ENCODE data around the gene SLCO2B1. TPM values are rescaled to one million over a fixed set of nuclear protein-coding genes. Genes with fewer than 3 reads are reported as not detected.
A peak's percentile ranks its signal among the peaks of the same experiment; 100 is the strongest.

Gene SLCO2B1
- total and polyA plus RNA-seq, 12 donors, result 5.8 to 234 (median 122) TPM

DNA sequence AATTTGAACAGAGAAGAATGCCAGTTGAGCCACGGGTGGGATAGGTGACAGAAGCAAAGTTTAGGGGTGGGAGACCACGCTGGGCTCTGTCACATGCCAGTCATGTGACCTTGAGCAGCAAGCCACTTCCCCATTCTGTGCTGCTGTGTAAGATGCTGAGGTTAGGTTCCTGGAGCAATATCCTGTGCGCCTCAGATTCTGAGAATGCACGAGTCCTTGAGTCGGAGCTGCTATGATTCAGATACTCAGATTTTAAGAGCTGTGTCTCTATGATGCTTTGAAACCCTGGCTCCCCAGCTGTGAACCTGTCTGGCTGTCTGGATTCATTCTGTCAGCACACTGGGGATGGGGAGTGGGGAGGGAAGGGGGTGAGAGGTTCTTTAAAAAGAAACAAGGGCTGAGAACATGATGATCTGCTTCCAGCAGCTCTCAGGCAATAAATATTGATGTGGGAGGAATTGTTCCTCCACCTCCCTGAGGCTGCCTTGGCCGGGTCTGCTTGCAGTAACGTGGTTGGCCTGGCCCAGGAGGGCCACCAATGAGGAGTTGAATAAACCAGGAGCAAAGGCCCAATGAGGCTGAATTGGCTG lies 24.0 kb downstream of the SLCO2B1 start:
- peaks cover 0 to 13% of the 10 kb centered on the region in 2 donors for H3K36me3 ChIP-seq (replicated peaks in 1 of 2)
- WGBS, 4 donors, result 20 to 35% (median 31%) methylated on average over 7 of the region's 7 CpGs
- no peak for TF ChIP-seq POLR2A (IDR thresholded peaks at IDR 0.05)
- TF ChIP-seq, protein P1, sequence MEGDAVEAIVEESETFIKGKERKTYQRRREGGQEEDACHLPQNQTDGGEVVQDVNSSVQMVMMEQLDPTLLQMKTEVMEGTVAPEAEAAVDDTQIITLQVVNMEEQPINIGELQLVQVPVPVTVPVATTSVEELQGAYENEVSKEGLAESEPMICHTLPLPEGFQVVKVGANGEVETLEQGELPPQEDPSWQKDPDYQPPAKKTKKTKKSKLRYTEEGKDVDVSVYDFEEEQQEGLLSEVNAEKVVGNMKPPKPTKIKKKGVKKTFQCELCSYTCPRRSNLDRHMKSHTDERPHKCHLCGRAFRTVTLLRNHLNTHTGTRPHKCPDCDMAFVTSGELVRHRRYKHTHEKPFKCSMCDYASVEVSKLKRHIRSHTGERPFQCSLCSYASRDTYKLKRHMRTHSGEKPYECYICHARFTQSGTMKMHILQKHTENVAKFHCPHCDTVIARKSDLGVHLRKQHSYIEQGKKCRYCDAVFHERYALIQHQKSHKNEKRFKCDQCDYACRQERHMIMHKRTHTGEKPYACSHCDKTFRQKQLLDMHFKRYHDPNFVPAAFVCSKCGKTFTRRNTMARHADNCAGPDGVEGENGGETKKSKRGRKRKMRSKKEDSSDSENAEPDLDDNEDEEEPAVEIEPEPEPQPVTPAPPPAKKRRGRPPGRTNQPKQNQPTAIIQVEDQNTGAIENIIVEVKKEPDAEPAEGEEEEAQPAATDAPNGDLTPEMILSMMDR (IDR thresholded peaks at IDR 0.05), result no peak
- DNase-seq, result peak in 5 of 7 donors; percentile 50 to 84 (median 60)
- peaks cover 5 to 22% of the 10 kb centered on the region in 2 donors for H3K4me1 ChIP-seq (replicated peaks in 1 of 2)
- intact Hi-C loops (cut with DNase I), result no loop called here
- H3K4me3 ChIP-seq, result no peak overlapping the region
- peak overlapping the region; percentile 32 to 88 (median 63) for H3K27ac ChIP-seq
- H3K9me3 ChIP-seq (replicated peaks in 1 of 3), result no peaks in the 10 kb centered on the region
- H3K27me3 ChIP-seq, result no peaks in the 10 kb centered on the region

GRCh38 chr11:75182664-75183063 lies 31.8 kb downstream of the SLCO2B1 start:
- Histone ChIP-seq H3K4me3 (no peak overlapping the region), H3K27me3 (no peaks in the 10 kb centered on the region), H3K4me1 (replicated peaks in 1 of 2) (peaks cover 0 to 39% of the 10 kb centered on the region in 2 donors), H3K9me3 (replicated peaks in 1 of 3) (no peaks in the 10 kb centered on the region), H3K36me3 (replicated peaks in 1 of 2) (peaks cover 0 to 15% of the 10 kb centered on the region in 2 donors), H3K27ac (peak overlapping the region in 3 of 5 donors; percentile 70 to 92 (median 71))
- WGBS, 4 donors, result 6 to 25% (median 23%) methylated on average over 3 of the region's 3 CpGs
- DNase-seq, result peak in 1 of 7 donors; percentile 44
- TF ChIP-seq, protein P1 (IDR thresholded peaks at IDR 0.05), result no peak
- TF ChIP-seq POLR2A (IDR thresholded peaks at IDR 0.05), result no peak
- intact Hi-C loops (cut with DNase I), result no loop called here

- H3K27me3 ChIP-seq, result no peaks in the 10 kb centered on the region
- H3K4me3 ChIP-seq, result no peak overlapping the region
- H3K27ac ChIP-seq, result peak overlapping the region in 2 of 5 donors; percentile 49 to 56
- H3K9me3 ChIP-seq (replicated peaks in 1 of 3), result no peaks in the 10 kb centered on the region
- peaks cover 0 to 51% of the 10 kb centered on the region in 2 donors for H3K4me1 ChIP-seq (replicated peaks in 1 of 2)
- no peak for DNase-seq
- peaks cover 0 to 20% of the 10 kb centered on the region in 2 donors for H3K36me3 ChIP-seq (replicated peaks in 1 of 2)
- TF ChIP-seq, protein P1 (IDR thresholded peaks at IDR 0.05), result no peak
- no peak for TF ChIP-seq POLR2A (IDR thresholded peaks at IDR 0.05)
- intact Hi-C loops (cut with DNase I), result no loop called here
- WGBS, 4 donors, result 80 to 92% (median 85%) methylated on average over 4 of the region's 4 CpGs
Observed at GRCh38 chr11:75184051-75184450, 33.1 kb downstream of the SLCO2B1 start.

GRCh38 chr11:75184757-75185425 lies 34.0 kb downstream of the SLCO2B1 start:
- Histone ChIP-seq H3K27me3 (no peaks in the 10 kb centered on the region), H3K27ac (peak overlapping the region in 3 of 5 donors; percentile 8 to 56 (median 9)), H3K36me3 (replicated peaks in 1 of 2) (peaks cover 0 to 20% of the 10 kb centered on the region in 2 donors), H3K4me1 (replicated peaks in 1 of 2) (peaks cover 0 to 52% of the 10 kb centered on the region in 2 donors), H3K4me3 (no peak overlapping the region), H3K9me3 (replicated peaks in 1 of 3) (no peaks in the 10 kb centered on the region)
- 52 to 62% (median 59%) methylated on average over 3 of the region's 3 CpGs for WGBS, 4 donors
- intact Hi-C loops (cut with DNase I), result no loop called here
- no peak for DNase-seq
- TF ChIP-seq POLR2A (IDR thresholded peaks at IDR 0.05), result no peak
- TF ChIP-seq, protein P1 (IDR thresholded peaks at IDR 0.05), result no peak
